HEK293 (cell line): ENCODE measurements around the gene FRAS1.

Source experiments
- CTCF ChIA-PET: fragments of 350-600 bp; formaldehyde crosslinking; extraction: SDS; loops from one replicate; lab custom pipeline; 2021; ENCODE audit warnings: antibody characterized with exemption; lab: Yijun Ruan, JAX
- POLR2A ChIA-PET: fragments of 300-600 bp; formaldehyde crosslinking; extraction: SDS; loops from one replicate; lab custom pipeline; 2020; ENCODE audit warnings: antibody characterized with exemption, inconsistent platforms; lab: Yijun Ruan, JAX
- H3K27ac ChIP-seq: fragments of 200-500 bp; sonication (Bioruptor generic); 2 replicates; pipeline ENCODE4 v1.5.1; 2014; ENCODE audit warnings: low read depth, low read length, control low read depth, inconsistent platforms; ENCODE audit errors: extremely low read depth
- H3K36me3 ChIP-seq, 2 experiments: fragments of 200-500 bp in 1 of 2; sonication (Bioruptor generic) in 1 of 2; 1 replicate in 1 of 2; 2 replicates in 1 of 2; pipeline ENCODE4 v1.5.1; 2014 to 2017; ENCODE audit warnings: inconsistent platforms in 2 of 2, low read length in 2 of 2; ENCODE audit not compliant: control insufficient read depth in 2 of 2, insufficient read depth in 1 of 2
- H3K4me1 ChIP-seq: fragments of 200-500 bp; sonication (Bioruptor generic); 2 replicates; pipeline ENCODE4 v1.5.1; 2014; ENCODE audit warnings: mild to moderate bottlenecking, low read length, inconsistent platforms; ENCODE audit not compliant: control insufficient read depth, insufficient read depth
- H3K4me3 ChIP-seq: 2 replicates; pipeline ENCODE4 v1.5.1; 2011; ENCODE audit warnings: low read depth, mild to moderate bottlenecking, control low read depth, low read length, moderate library complexity
- H3K9me3 ChIP-seq: fragments of 200-500 bp; sonication (Bioruptor generic); 2 replicates; pipeline ENCODE4 v1.5.1; 2014; ENCODE audit warnings: low read depth, low read length, inconsistent platforms; ENCODE audit not compliant: control insufficient read depth, insufficient read depth
- HOXC10 ChIP-seq: sonication (generic); formaldehyde crosslinking; IDR thresholded peaks from 2 replicates; pipeline ENCODE4 v1.8.1; 2023; ENCODE audit warnings: mild to moderate bottlenecking, missing genetic modification reagents
- OVOL3 ChIP-seq: fragments of 450-650 bp; formaldehyde crosslinking; IDR thresholded peaks from 2 replicates; pipeline ENCODE4 v1.5.1; 2016; ENCODE audit warnings: missing biosample characterization, missing genetic modification characterization
- REST ChIP-seq: fragments of 450-650 bp; formaldehyde crosslinking; IDR thresholded peaks from 2 replicates; pipeline ENCODE4 v1.5.1; 2016; ENCODE audit warnings: missing biosample characterization, missing genetic modification characterization
- SALL2 ChIP-seq: fragments of 450-650 bp; formaldehyde crosslinking; IDR thresholded peaks from 2 replicates; pipeline ENCODE4 v1.5.0; 2017; ENCODE audit warnings: missing biosample characterization, mild to moderate bottlenecking, missing genetic modification characterization, borderline replicate concordance
- WT1 ChIP-seq: fragments of 450-650 bp; formaldehyde crosslinking; IDR thresholded peaks from 2 replicates; pipeline ENCODE4 v1.5.1; 2016; ENCODE audit warnings: missing biosample characterization, missing genetic modification characterization
- ZBTB48 ChIP-seq: fragments of 450-650 bp; formaldehyde crosslinking; IDR thresholded peaks from 2 replicates; pipeline ENCODE4 v1.5.1; 2016; ENCODE audit warnings: missing biosample characterization, missing genetic modification characterization
- ZBTB49 ChIP-seq: fragments of 450-650 bp; formaldehyde crosslinking; IDR thresholded peaks from 2 replicates; pipeline ENCODE4 v1.5.1; 2016; ENCODE audit warnings: missing biosample characterization, missing genetic modification characterization, low read depth
- ZEB2 ChIP-seq: fragments of 450-650 bp; formaldehyde crosslinking; IDR thresholded peaks from 2 replicates; pipeline ENCODE4 v1.5.1; 2016; ENCODE audit warnings: missing biosample characterization, missing genetic modification characterization
- ZNF23 ChIP-seq: fragments of 450-650 bp; formaldehyde crosslinking; IDR thresholded peaks from 2 replicates; pipeline ENCODE4 v1.5.1; 2016; ENCODE audit warnings: missing biosample characterization, missing genetic modification characterization, borderline replicate concordance
- ZNF37A ChIP-seq: fragments of 450-650 bp; IDR thresholded peaks from 2 replicates; pipeline ENCODE4 v1.5.1; 2018; ENCODE audit warnings: missing biosample characterization, missing genetic modification characterization
- ZNF513 ChIP-seq: fragments of 450-650 bp; IDR thresholded peaks from 2 replicates; pipeline ENCODE4 v1.5.1; 2018; ENCODE audit warnings: missing biosample characterization, missing genetic modification characterization
- ZNF664 ChIP-seq: fragments of 450-650 bp; formaldehyde crosslinking; IDR thresholded peaks from 2 replicates; pipeline ENCODE4 v1.5.1; 2016; ENCODE audit warnings: missing biosample characterization, missing genetic modification characterization
- ZSCAN30 ChIP-seq: fragments of 450-650 bp; IDR thresholded peaks from 2 replicates; pipeline ENCODE4 v1.5.1; 2018; ENCODE audit warnings: missing biosample characterization, mild to moderate bottlenecking, missing genetic modification characterization, moderate library complexity
- TF ChIP-seq, protein P1 (sequence below): fragments of 450-650 bp; formaldehyde crosslinking; IDR thresholded peaks from 2 replicates; pipeline ENCODE4 v1.5.1; 2016; ENCODE audit warnings: missing biosample characterization, missing genetic modification characterization
- TF ChIP-seq, protein P2 (sequence below): fragments of 450-650 bp; formaldehyde crosslinking; IDR thresholded peaks from 2 replicates; pipeline ENCODE4 v1.5.1; 2017; ENCODE audit warnings: missing biosample characterization, missing genetic modification characterization

The FRAS1 gene

DNA sequence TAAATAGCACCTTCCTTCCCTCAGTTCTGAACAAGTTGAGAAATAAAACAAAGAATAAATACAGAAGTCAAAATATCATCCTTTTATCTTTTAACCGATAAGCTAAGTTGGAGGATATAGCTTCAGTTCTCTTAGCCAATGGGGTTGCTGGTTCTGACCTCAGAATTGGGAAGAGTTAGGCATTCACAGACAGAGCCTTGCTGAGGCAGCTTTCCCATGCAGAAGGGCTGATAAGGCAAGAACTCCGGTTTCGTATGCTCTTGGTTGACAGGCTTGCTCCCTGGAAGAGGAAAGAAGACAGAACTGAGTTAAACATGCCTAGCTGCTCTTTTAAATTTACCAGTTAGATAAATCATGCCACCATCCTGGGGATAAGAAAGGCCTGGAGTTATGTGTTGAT, 17.6 kb downstream of the FRAS1 start:
- H3K36me3 ChIP-seq: no peaks in the 10 kb centered on the region
- H3K4me3 ChIP-seq: no peak overlapping the region
- ChIA-PET POLR2A (no interaction called here), CTCF (no interaction called here)
- no peaks in the 10 kb centered on the region for H3K4me1 ChIP-seq
- no peaks in the 10 kb centered on the region for H3K9me3 ChIP-seq
- TF ChIP-seq ZNF664 (tag by site-specific recombination): no peak
- TF ChIP-seq ZNF37A (tag by site-specific recombination): no peak
- no peak for TF ChIP-seq ZEB2 (tag by site-specific recombination)
- no peak overlapping the region for H3K27ac ChIP-seq

DNA sequence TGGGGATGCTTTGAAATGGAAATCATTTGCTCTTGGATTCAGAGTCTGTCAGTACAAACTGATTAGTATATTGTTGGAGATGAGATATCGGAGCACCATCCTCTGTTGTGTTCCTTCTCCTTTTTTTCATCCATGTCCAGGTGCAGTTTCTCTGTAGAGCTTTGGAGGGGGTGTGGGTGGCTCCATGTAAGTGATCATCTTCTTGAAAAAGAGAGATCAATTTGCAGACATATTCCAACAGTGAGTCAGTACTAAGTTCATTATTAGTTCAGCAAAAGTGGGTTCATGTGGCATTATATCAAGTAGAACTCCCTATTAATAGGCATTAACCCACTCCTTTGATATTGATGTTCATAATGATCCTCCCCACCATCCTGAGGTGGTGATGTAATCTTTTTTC, 18.9 kb downstream of the FRAS1 start:
- Histone ChIP-seq H3K4me3 (no peak overlapping the region), H3K27ac (no peak overlapping the region), H3K4me1 (no peaks in the 10 kb centered on the region), H3K36me3 (no peaks in the 10 kb centered on the region)
- ChIA-PET CTCF (no interaction called here), POLR2A (no interaction called here)
- no peak for TF ChIP-seq OVOL3 (tag by site-specific recombination)
- no peak for TF ChIP-seq WT1 (tag by site-specific recombination)
- no peak for TF ChIP-seq ZEB2 (tag by site-specific recombination)
- TF ChIP-seq, protein P1, sequence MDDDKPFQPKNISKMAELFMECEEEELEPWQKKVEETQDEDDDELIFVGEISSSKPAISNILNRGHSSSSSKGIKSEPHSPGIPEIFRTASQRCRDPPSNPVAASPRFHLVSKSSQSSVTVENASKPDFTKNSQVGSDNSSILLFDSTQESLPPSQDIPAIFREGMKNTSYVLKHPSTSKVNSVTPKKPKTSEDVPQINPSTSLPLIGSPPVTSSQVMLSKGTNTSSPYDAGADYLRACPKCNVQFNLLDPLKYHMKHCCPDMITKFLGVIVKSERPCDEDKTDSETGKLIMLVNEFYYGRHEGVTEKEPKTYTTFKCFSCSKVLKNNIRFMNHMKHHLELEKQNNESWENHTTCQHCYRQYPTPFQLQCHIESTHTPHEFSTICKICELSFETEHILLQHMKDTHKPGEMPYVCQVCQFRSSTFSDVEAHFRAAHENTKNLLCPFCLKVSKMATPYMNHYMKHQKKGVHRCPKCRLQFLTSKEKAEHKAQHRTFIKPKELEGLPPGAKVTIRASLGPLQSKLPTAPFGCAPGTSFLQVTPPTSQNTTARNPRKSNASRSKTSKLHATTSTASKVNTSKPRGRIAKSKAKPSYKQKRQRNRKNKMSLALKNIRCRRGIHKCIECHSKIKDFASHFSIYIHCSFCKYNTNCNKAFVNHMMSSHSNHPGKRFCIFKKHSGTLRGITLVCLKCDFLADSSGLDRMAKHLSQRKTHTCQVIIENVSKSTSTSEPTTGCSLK (tag by site-specific recombination): no peak
- no peak for TF ChIP-seq SALL2
- TF ChIP-seq ZNF513 (tag by site-specific recombination): no peak
- no peak for TF ChIP-seq ZNF23 (tag by site-specific recombination)
- no peak for TF ChIP-seq ZSCAN30
- TF ChIP-seq ZBTB49 (tag by site-specific recombination): no peak
- TF ChIP-seq REST (tag by site-specific recombination): no peak
- TF ChIP-seq ZBTB48 (tag by site-specific recombination): no peak
- TF ChIP-seq, protein P2, sequence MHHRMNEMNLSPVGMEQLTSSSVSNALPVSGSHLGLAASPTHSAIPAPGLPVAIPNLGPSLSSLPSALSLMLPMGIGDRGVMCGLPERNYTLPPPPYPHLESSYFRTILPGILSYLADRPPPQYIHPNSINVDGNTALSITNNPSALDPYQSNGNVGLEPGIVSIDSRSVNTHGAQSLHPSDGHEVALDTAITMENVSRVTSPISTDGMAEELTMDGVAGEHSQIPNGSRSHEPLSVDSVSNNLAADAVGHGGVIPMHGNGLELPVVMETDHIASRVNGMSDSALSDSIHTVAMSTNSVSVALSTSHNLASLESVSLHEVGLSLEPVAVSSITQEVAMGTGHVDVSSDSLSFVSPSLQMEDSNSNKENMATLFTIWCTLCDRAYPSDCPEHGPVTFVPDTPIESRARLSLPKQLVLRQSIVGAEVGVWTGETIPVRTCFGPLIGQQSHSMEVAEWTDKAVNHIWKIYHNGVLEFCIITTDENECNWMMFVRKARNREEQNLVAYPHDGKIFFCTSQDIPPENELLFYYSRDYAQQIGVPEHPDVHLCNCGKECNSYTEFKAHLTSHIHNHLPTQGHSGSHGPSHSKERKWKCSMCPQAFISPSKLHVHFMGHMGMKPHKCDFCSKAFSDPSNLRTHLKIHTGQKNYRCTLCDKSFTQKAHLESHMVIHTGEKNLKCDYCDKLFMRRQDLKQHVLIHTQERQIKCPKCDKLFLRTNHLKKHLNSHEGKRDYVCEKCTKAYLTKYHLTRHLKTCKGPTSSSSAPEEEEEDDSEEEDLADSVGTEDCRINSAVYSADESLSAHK (tag by site-specific recombination): no peak
- no peak for TF ChIP-seq HOXC10
- TF ChIP-seq, all 188 proteins: peak for 0
- H3K9me3 ChIP-seq: no peaks in the 10 kb centered on the region
